ENCODE data around the gene AHNAK.

AHNAK gene

GRCh38 chr11:62393735-62394134 is 152.9 kb downstream of the AHNAK start:
- H3K27ac ChIP-seq (replicated peaks): no peak overlapping the region

DNA sequence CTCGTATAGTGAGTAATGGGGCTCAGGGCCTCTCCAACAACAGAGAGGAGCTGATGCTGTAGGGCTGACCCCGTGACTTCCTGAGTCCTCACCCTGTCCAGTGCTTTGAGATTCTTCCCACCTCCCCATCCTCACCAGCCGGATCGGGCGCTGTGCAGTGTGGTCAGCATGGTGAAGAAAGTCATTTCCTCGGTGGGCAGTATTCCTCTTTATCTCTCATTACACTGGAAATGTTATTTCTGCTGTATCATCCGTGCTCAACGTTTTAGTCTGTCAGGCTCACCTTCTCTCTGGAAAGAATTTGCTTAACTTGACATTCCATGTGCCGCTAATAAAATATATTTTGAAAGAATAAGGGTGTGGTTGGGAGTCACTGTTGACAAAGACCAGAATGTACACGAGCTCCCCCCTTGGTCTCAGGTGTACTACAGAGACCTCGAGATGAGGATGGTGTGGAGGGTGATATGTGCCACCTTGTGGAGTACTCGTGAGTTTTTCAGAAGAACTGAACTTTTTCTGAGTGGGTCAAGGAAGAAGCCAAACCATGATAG is 153.5 kb downstream of the AHNAK start:
- DNase-seq (ENCODE audit: low read depth in 1 of 2, low spot score in 1 of 2): no peak
- H3K27ac ChIP-seq (replicated peaks): no peak overlapping the region

More at GRCh38 chr11:62393735-62394134, 152.9 kb downstream of the AHNAK start:
- TF ChIP-seq, protein P1, sequence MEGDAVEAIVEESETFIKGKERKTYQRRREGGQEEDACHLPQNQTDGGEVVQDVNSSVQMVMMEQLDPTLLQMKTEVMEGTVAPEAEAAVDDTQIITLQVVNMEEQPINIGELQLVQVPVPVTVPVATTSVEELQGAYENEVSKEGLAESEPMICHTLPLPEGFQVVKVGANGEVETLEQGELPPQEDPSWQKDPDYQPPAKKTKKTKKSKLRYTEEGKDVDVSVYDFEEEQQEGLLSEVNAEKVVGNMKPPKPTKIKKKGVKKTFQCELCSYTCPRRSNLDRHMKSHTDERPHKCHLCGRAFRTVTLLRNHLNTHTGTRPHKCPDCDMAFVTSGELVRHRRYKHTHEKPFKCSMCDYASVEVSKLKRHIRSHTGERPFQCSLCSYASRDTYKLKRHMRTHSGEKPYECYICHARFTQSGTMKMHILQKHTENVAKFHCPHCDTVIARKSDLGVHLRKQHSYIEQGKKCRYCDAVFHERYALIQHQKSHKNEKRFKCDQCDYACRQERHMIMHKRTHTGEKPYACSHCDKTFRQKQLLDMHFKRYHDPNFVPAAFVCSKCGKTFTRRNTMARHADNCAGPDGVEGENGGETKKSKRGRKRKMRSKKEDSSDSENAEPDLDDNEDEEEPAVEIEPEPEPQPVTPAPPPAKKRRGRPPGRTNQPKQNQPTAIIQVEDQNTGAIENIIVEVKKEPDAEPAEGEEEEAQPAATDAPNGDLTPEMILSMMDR (IDR thresholded peaks at IDR 0.05; ENCODE audit: insufficient read depth, low read length): no peak
- no peak for TF ChIP-seq POLR2AphosphoS5 (IDR thresholded peaks at IDR 0.05; ENCODE audit: low read depth)
- no peak for TF ChIP-seq GABPA (IDR thresholded peaks at IDR 0.05; ENCODE audit: low read depth)
- no peak for TF ChIP-seq REST (IDR thresholded peaks at IDR 0.05; ENCODE audit: insufficient replicate concordance, low read depth)
- TF ChIP-seq SPI1 (IDR thresholded peaks at IDR 0.05; ENCODE audit: borderline replicate concordance, low read depth): no peak
- H3K4me3 ChIP-seq (replicated peaks; ENCODE audit: insufficient read depth, low read length): no peak overlapping the region
- no peaks in the 10 kb centered on the region for H3K27me3 ChIP-seq (ENCODE audit: insufficient read depth, poor library complexity, severe bottlenecking)
- DNase-seq (ENCODE audit: low read depth in 1 of 2, low spot score in 1 of 2): no peak

DNA sequence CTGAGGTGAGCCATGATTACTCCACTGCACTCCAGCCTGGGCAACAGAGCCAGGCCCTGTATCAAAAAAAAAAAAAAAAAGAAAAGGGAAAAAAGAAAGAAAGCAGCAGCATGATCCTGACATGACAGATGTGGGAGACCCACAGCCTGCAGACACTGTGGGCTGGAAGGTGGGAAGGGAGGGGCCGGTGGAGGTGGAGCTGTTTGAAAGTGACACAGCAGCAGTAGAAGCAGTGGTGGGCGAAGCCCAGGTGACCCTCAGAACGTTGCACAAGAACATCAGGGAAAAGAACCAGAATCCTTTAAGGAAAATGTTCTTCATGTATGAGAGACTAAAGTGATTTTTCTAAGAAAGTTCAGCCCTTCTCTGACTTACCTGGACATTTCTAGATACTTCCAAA is 154.1 kb downstream of the AHNAK start:
- Histone ChIP-seq H3K27ac (replicated peaks) (no peak overlapping the region), H3K4me3 (replicated peaks; ENCODE audit: insufficient read depth, low read length) (no peak overlapping the region), H3K27me3 (ENCODE audit: insufficient read depth, poor library complexity, severe bottlenecking) (no peaks in the 10 kb centered on the region)
- no peak for DNase-seq (ENCODE audit: low read depth in 1 of 2, low spot score in 1 of 2)
- TF ChIP-seq GABPA (IDR thresholded peaks at IDR 0.05; ENCODE audit: low read depth) (no peak), REST (IDR thresholded peaks at IDR 0.05; ENCODE audit: insufficient replicate concordance, low read depth) (no peak)
- TF ChIP-seq, protein P1 (IDR thresholded peaks at IDR 0.05; ENCODE audit: insufficient read depth, low read length): no peak

More for the DNA sequence above, 153.5 kb downstream of the AHNAK start:
- Histone ChIP-seq H3K27me3 (ENCODE audit: insufficient read depth, poor library complexity, severe bottlenecking) (no peaks in the 10 kb centered on the region), H3K4me3 (replicated peaks; ENCODE audit: insufficient read depth, low read length) (no peak overlapping the region)
- TF ChIP-seq REST (IDR thresholded peaks at IDR 0.05; ENCODE audit: insufficient replicate concordance, low read depth): no peak
- TF ChIP-seq POLR2AphosphoS5 (IDR thresholded peaks at IDR 0.05; ENCODE audit: low read depth): no peak
